GM21825 (cell line): ENCODE measurements around the gene KRTAP10-8.
"Not testable (repeated sequence)": the region's sequence is repeated elsewhere in the genome, so short reads cannot be mapped to it uniquely, and the experiment has no call there.

Source experiments
- ATAC-seq: cut with Tn5 transposase; IDR thresholded peaks from one replicate; pipeline ENCODE4 v1.9.1; 2021; ENCODE audit warnings: mild to moderate bottlenecking, moderate library complexity; ENCODE audit not compliant: unreplicated experiment

KRTAP10-8 gene, protein sequence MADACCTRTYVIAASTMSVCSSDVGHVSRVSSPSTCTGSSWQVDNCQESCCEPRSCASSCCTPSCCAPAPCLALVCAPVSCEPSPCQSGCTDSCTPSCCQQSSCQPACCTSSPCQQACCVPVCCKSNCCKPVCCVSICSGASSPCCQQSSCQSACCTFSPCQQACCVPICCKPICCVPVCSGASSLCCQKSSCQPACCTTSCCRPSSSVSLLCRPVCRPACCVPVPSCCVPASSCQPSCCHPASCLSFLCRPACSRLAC

DNA sequence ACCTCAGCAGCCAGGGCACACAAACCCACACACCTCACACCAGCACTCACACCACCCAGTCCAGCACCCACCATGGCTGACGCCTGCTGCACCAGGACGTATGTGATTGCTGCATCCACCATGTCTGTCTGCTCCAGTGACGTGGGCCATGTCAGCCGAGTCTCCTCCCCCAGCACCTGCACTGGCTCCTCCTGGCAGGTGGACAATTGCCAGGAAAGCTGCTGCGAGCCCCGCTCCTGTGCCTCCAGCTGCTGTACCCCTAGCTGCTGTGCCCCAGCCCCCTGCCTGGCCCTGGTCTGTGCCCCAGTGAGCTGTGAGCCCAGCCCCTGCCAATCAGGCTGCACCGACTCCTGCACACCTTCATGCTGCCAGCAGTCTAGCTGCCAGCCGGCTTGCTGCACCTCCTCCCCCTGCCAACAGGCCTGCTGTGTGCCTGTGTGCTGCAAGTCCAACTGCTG lies at the start of gene KRTAP10-8:
TSS of gene KRTAP10-8 (plus strand) at position 51 of the 458 bp plus-strand sequence. CDS start at position 73, 22 bp downstream.
- no peak for ATAC-seq

DNA sequence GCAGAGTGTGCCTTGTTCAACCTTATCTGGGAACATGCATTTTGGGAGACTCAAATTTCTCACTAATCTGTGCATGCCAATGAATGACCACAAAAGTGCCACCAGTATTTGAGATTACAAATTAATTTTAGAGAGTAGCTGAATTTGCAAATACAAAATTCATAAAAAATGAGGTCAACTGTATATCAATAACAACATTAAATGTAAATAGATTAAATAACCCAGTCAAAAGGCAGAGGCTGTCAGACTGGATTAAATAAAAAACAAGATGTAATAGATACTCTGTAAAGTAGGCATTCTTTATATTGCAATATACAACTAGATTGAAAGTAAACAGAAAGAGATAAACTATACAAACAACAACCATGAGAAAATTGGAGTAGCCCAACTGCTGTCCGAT lies 47.8 kb upstream of the KRTAP10-8 start:
- ATAC-seq: no peak

DNA sequence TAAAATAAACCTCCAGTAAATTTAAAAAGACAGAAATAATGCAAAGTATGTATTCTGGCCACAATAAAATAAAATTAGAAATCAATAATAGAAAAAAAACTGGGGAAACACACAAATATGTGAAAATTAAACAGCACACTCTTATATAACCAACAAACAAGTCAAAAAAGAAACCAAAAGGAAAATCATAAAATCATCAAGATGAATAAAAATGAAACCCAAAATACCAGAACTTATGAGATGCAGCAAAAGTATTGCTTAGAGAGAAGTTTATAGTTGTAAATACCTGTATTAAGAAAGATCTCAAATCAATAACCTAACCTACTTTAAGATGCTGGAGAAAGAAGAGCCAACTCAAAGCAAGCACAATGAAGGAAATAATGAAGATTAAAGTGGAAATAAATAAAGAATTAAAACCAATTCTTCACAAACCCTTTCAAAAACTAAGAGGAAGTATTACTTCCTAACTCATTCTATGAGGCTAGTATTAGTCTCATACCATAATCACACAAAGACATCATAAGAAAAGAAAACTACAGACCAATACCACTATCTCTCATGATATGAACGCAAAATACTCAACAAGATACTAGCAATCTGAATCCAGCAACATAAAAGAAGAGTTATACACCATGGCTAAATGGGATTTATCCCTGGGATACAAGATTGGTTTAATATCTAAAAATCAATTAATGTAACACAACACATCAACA lies 46.8 kb upstream of the KRTAP10-8 start:
- no peak for ATAC-seq

DNA sequence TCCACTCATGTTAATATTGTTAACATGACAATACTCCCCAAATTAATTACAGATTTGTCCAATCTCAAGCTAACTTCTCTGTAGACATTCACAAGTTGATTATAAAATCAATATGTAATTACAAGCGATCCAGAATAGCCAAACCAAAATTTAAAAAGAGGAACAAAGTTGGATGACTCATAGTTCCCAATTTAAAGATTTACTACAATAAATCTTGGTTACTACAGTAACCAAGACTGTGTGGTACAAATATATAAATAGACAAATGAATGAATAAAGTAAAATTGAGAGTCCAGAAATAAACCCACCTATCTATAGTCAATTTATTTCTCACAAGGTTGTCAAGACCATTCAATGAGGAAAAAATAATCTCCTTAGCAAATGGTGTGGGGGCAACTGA lies 45.5 kb upstream of the KRTAP10-8 start:
- no peak for ATAC-seq

DNA sequence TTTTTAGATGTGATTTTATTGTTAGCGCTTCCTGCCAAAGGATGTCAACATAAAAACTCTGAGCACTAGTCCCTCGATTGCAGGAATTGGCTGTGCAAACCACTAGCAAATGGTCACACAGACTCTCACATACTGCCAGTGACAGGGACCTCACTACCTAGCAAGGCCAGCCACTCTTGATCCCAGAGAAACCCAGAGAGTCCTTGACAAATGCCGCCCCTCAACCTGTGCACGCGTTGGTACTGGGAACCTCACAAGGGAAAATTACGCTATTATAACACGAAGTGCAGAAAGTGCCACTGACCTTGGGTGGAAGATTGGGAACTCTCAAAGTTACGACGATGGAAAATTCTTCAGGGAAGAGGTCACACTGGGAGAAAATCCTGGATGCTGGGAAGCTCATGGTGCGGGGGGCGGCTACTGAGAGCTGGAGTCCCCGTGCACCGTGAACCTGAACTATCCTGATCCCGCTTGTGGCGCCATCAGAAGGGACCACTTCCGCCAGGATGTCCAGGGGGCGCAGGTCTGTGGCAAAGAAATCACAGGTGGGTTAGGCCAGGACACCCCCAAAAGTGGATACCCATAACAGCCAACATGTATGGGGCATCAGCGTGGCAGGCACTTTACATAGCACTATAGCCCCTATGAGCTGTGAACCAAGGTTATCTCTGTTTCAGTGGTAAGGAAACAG lies 44.3 kb upstream of the KRTAP10-8 start:
- no peak for ATAC-seq

DNA sequence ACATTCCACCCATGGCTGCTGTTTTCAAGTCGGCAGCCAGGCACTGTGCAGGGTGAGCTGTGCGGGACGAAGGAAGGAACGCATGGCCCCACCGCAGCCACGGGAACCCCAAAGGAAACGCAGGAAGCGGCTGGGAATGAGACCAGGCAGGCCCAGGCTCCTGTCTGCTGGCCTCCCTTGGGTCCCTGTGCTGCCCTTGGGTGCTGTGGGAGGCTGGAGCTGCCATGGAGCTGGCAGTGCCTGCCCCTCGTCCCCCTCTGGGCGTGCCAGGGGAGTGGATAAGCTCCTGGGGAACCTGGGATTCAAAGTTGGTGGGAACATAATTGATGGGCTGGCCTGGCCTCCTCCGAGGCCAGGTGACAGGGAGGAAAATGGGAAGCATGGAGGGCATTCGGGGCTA lies 43.6 kb upstream of the KRTAP10-8 start:
- ATAC-seq: no peak

DNA sequence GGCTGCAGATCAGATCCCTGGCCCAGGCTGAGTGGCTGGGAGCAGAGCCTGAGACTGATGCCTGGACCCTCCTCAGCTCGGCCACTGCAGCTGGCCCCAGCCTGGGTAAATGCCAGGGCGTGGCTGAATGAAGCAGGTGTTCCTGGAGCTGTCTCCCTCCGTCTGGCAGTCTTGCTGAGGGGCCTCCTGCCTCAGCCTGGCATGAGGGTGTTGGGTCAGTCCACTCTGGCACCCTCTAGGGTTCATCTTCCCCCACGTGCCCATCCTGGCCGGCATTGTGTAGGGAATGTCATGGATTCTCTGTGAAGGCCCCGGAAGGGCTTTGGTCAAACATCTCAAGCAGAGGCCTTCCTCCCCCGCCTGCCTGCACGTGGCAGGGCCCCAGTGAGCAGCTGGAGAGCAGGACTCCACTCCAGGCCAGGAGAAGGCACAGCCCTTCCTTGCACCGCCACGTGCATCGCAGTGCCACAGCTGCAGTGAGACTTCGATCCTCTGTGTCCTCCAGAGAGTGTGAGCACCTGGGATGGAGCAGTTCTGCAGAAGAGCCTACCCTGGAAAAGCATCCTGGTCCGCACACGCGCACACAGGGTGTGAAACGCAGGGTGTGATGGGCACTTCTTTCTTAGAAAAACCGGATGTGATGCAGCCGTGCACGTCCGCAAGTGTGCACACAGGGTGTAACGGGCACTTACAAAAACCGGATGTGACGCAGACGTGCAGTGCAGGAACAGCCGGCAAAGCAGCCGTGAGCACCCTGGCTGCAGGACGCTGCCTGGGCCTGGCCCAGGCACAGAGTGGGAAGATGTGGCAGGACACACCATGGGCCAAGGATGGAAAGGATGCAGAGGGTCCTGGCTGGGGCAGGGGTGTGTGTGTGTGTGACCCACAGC lies 43.0 kb upstream of the KRTAP10-8 start:
- no peak for ATAC-seq

DNA sequence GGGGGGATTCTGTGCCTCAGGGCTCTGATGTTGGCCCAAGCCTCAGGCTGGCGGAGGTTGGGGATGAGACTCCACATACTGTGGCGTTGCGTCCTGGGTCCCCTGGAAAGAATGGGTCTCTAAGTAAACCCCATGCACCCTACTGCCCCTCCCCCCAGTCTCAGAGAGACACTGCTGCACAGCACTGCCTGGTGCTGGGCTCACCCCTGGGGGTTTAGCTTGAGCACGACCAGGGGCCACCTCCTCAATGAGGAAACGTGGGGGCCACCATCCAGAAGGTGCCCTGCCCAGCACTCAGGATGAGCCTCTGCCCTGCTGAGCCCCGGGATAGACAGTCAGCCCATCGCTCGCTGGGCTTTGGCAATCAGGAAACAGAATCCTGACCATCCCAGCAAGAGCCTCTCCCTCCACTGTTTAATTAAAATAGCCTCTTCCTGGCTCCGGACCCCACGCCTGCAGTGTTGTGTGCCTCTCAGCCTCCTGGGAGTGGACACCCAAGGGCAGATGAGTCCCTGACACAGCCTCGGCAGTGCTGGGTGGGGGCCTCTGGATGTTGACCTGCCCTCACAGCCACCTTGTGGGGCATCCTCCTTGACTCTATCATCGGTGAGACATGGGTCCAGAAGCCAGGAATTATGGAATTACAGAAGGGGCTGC lies 41.9 kb upstream of the KRTAP10-8 start:
- no peak for ATAC-seq

DNA sequence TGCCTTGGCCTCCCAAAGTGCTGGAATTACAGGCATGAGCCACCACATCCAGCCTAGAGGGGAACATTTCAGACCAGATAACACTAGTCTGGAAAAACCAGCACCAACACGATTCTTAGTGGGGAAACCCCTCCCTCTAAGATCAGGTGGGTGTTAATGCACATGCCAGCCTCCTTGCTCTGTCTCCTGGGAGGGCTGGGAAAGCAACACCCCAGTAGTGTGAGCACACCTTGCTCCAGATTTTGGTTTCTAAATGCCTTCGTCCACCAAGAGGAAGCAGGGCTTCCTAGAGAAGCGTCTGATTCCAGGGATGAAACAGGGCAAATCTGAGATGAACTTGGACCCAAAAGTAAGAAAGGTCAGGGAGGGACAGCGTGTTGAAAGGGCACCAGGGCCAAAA lies 40.6 kb upstream of the KRTAP10-8 start:
- no peak for ATAC-seq

DNA sequence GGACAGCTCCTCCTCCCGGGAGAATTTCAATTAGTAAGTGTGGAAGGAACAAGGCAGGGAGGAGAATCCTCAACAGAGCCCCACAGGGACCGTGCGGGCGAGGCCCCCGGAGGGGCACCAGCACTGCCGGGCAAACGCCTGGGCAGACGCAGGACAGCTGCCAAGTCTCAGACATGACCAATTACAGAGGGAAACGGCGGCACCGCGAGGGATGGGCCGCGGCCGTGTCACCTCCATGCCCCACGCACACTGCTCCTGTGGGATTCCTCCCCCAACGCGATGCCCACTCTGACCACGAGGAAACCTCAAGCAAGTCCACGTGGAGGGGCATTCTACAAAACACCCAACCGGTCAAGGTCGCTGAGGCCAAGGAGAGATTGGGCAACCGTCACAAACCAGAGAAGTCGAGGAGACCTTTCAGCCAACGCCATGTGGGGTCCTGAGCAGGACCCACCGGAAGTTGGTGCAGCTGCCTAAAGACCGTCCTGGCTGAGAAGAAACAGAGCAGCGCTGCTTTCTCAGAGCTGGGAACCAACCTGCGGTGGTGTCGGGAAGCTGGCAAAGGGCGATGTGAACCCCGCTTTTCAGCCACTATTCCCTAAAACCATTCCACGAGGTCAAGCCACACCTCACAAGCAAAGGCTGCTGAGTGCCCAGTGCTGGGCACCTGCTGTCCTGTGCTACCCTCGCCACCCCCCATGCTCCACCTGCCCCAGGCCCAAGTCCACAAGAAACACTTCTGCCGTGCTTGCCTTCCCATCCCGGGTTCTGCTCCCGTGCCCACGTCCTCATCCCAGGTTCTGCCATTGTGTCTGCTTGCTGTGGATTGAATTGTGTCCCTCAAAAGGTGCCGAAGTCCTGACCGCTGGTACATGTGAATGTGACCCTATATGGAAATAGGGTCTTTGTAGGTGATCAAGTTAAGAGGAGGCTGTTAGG lies 39.8 kb upstream of the KRTAP10-8 start:
- no peak for ATAC-seq

DNA sequence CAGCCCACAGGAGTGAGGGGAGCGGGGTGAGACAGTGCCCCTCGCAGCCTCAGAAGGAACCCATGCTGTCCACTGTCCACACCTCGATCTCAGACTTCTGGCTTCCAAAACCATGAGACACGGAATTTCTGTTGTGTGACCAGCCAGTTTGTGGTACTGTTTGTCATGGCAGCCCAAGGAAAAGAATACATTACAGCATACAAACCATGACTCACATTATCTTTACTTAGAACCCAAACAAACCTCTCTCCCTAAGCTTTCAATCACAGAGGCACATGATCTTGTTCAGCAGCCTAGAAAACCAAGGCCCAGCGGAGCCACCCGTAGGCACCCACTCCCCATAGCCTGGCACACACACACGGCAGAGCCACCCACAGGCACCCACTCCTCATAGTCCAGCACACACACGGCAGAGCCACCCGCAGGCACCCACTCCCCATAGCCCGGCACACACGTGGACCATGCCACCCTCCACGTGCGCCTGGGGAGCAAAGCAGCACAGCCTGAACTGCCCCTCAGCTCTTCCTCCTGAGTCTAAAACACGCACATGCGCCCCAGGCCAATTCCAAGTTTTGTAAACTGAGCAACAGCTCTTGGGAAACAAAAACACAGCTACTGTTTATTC lies 38.8 kb upstream of the KRTAP10-8 start:
- no peak for ATAC-seq

DNA sequence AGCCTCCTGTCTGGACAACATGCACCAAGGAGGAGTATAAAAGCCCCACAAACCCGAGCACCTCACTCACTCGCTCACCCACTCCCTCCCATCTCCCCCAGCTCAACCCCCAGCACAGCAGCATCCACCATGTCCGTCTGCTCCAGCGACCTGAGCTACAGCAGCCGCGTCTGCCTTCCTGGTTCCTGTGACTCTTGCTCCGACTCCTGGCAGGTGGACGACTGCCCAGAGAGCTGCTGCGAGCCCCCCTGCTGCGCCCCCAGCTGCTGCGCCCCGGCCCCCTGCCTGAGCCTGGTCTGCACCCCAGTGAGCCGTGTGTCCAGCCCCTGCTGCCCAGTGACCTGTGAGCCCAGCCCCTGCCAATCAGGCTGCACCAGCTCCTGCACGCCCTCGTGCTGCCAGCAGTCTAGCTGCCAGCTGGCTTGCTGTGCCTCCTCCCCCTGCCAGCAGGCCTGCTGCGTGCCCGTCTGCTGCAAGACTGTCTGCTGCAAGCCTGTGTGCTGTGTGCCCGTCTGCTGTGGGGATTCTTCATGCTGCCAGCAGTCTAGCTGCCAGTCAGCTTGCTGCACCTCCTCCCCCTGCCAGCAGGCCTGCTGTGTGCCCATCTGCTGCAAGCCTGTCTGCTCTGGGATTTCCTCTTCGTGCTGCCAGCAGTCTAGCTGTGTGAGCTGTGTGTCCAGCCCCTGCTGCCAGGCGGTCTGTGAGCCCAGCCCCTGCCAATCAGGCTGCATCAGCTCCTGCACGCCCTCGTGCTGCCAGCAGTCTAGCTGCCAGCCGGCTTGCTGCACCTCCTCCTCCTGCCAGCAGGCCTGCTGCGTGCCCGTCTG lies 38.0 kb upstream of the KRTAP10-8 start, which contains the start of gene KRTAP10-4:
TSS of gene KRTAP10-4 (plus strand) at position 100 of the 827 bp plus-strand sequence. CDS start at position 130, 30 bp downstream.
- not testable (repeated sequence) for ATAC-seq

DNA sequence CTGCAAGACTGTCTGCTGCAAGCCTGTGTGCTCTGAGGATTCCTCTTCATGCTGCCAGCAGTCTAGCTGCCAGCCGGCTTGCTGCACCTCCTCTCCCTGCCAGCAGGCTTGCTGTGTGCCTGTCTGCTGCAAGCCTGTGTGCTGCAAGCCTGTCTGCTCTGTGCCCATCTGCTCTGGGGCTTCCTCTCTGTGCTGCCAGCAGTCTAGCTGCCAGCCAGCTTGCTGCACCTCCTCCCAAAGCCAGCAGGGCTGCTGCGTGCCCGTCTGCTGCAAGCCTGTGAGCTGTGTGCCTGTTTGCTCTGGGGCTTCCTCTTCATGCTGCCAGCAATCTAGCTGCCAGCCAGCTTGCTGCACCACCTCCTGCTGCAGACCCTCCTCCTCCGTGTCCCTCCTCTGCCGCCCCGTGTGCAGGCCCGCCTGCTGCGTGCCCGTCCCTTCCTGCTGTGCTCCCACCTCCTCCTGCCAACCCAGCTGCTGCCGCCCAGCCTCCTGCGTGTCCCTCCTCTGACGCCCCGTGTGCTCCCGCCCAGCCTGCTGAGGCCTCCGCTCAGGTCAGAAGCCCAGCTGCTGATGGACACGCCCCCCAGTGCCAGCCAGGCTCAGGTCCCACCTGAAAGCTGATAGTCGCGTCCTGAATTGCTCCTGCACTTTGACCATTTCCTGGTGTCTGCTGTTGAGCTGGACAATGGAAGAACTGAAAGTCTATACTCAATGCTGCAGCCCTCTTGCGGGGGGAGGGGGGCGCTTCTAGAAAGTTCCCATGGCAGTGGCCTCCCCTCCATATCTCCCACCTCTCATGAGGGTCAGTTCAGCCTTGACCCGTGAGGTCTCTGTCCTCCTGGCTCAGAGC lies 37.2 kb upstream of the KRTAP10-8 start:
- no peak for ATAC-seq

DNA sequence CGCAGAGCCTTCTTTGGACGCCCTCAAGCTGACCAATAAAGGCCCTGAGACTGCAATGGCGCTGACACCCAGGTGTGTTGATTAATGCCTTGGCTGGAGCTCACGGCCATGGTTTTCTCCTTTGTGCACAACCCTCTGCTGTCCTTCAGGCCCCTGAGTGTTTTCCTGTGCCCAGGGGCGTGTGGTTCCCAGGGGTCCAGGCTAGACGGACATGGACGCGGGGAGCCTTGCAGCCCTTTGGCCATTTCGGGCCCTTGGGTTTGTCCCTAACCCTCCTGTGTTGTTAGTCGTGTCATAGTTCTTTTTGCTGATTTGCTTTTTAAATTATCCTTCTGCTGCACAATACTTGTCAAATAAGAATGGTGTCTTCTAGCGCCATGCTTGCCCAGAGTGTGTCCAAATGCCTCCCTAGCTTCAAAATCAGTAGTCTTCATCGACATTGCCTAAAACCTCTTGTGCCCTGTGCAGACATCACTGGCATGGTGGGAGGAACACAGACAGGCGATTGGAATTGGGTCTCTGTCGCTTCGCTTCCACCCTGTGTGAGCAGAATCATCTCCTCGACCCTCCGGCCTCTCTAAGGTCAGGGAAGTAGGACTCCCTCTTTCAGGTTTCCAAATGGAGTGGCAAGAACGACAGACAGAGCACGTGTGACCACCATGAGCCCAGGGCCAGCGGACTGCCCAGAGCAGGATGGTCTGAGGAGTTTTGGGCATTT lies 36.4 kb upstream of the KRTAP10-8 start:
- no peak for ATAC-seq

DNA sequence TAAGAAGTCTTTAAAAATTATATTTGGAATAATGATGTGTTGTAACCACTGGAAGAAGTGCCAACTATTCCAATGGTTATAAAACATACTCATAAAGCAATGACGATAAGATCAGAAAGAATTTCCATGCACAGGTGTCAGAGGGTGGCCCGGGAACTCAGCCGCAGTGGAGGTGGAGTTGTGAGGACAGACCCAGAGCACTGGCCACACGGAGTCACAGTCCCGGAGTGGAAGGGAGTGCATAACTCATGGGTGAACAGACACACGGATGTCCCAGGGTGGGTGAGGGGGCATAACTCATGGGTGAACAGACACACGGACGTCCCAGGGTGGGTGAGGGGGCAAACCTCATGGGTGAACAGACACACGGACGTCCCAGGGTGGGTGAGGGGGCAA lies 35.9 kb upstream of the KRTAP10-8 start:
- ATAC-seq: no peak

DNA sequence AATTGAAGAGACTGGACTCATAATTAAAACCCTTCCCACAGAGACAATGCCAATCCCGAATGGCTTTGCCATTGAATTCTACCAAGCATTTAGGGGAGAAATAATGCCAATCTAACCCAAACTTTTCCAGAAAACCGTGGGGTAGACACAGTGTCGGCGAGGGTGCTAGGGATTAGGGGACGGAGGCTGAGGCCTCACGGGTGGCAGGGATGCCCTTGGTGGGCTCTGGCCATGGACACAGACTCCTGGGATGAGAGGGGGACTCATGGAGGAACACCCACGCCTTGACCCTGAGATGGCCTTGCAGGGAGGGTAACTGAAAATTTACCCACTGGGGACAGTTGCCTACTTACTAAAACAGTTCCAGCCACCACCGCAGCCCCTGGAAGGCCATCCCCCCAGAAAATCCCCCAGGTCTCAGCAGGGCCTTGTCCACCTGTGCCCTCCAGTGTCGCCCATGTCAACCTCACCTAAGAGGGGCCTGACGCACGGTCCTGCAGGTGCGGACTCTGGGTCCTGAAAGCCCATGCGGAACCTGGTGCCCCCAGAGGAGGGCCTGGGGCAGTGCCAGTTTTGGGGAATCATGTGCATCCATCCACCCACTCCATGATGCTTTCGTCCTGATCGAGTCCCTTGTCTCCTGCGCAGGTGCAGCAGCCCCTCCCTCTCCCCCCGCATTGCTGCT lies 33.4 kb upstream of the KRTAP10-8 start:
- ATAC-seq: no peak
